ENCODE data around the gene TMEM243.

The TMEM243 gene

DNA sequence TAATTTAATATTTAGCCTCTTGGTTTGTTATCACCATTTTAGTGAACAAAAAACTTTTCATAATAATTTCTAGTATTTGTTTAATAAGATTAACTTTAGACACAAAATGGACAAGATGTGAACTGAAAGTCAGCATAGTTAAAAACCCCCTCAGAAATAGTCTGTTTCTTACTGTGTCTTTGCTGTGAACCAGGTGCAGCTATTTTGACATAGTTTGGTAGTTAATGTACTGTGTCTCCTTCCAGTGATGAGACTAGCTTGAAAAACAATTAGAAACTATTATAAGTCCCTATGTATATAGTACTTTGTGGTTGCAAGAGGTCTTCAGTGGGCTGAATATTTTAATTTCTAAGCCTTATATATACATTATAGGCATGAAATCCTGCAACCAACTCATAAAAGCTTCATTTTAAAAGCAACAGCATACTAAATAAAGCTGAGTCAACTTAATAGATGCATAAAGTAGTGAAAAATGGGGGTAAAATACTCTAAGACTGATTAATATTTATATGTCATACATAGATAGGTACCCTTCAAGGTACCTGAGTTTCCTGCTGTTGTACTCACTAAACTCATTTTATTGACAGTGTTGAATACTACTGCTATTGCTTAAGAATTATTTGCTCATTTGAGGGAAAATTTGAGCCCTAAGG lies 48.1 kb downstream of the TMEM243 start:
- Histone ChIP-seq H3K4me3 (ENCODE audit: low read length) (no peak overlapping the region), H3K27me3 (ENCODE audit: low read depth, low read length) (no peaks in the 10 kb centered on the region), H3K36me3 (replicated peaks; ENCODE audit: low read depth, low read length) (peaks cover 91% of the 10 kb centered on the region), H3K79me2 (ENCODE audit: low read length) (peaks cover 10% of the 10 kb centered on the region; the same call in 1 of the 2 replicates), H3K9ac (ENCODE audit: low read length) (no peak overlapping the region), H3K9me3 (ENCODE audit: insufficient read depth, low read length) (no peaks in the 10 kb centered on the region), H3K4me1 (ENCODE audit: low read length) (no peaks in the 10 kb centered on the region), H4K20me1 (ENCODE audit: insufficient read depth, low read length) (peaks cover 11% of the 10 kb centered on the region), H3K27ac (ENCODE audit: low read length) (no peak overlapping the region), H2AFZ (ENCODE audit: low read depth, low read length) (no peak overlapping the region), H3K4me2 (ENCODE audit: low read length) (no peak overlapping the region)
- TF ChIP-seq EZH2phosphoT487 (IDR thresholded peaks at IDR 0.05; ENCODE audit: low read depth) (no peak), CTCF (IDR thresholded peaks at IDR 0.05; ENCODE audit: low read depth, low read length) (no peak)

DNA sequence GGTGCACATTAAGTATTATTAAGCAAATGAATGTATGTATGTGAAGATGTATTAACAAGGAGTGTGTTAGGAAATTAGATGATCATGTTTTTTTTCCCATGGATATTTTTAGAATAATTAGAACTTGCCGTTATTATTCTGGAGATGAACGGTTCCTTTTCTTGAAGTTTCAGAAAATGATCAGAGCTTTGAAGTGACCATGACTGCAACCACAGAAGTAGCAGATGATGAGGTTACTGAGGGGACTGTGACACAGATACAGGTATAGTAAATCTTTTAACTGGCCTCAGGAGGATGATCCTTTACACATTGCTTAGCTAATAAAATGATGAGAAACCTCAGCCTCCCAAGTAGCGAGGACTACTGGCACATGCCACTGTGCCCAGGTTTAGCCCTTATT lies 48.7 kb downstream of the TMEM243 start:
- no peaks in the 10 kb centered on the region for H3K27me3 ChIP-seq (ENCODE audit: low read depth, low read length)
- no peak overlapping the region for H3K4me2 ChIP-seq (ENCODE audit: low read length)
- H4K20me1 ChIP-seq (ENCODE audit: insufficient read depth, low read length): peaks cover 9% of the 10 kb centered on the region; the same call in 1 of the 2 replicates
- no peaks in the 10 kb centered on the region for H3K9me3 ChIP-seq (ENCODE audit: insufficient read depth, low read length)
- H3K79me2 ChIP-seq (ENCODE audit: low read length): peaks cover 7% of the 10 kb centered on the region; the same call in 1 of the 2 replicates
- H2AFZ ChIP-seq (ENCODE audit: low read depth, low read length): no peak overlapping the region
- peaks cover 92% of the 10 kb centered on the region for H3K36me3 ChIP-seq (replicated peaks; ENCODE audit: low read depth, low read length)
- no peak for TF ChIP-seq CTCF (IDR thresholded peaks at IDR 0.05; ENCODE audit: low read depth, low read length)
- TF ChIP-seq EZH2phosphoT487 (IDR thresholded peaks at IDR 0.05; ENCODE audit: low read depth): no peak
- H3K4me3 ChIP-seq (ENCODE audit: low read length): no peak overlapping the region
- H3K9ac ChIP-seq (ENCODE audit: low read length): no peak overlapping the region
- H3K27ac ChIP-seq (ENCODE audit: low read length): no peak overlapping the region
- H3K4me1 ChIP-seq (ENCODE audit: low read length): no peaks in the 10 kb centered on the region

DNA sequence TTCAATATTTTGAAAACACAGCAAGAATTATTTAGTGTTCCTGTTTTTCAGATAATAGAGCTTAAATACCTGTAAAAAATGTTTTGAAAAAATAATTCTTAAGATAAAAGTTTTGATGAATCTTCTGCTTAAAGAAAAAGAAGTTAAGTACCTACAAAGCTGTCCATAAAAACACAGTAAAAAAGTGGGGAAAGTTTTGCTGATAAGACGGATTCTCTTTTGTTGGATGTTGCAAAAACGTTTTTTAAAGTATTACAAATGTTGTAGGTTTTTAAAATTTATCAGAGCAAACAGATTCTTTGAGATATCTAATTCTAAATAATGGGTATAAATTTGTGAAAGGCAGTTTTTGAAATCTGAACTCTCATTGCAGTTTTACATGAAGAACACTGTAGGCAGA lies 55.1 kb downstream of the TMEM243 start:
- Histone ChIP-seq H3K4me3 (ENCODE audit: low read length) (no peak overlapping the region), H3K36me3 (replicated peaks; ENCODE audit: low read depth, low read length) (peaks cover 65% of the 10 kb centered on the region)
- TF ChIP-seq EZH2phosphoT487 (IDR thresholded peaks at IDR 0.05; ENCODE audit: low read depth) (no peak), CTCF (IDR thresholded peaks at IDR 0.05; ENCODE audit: low read depth, low read length) (no peak)

GRCh38 chr7:87159538-87159937 lies 60.0 kb downstream of the TMEM243 start:
- H3K27ac ChIP-seq (ENCODE audit: low read length): no peak overlapping the region
- peaks cover 15% of the 10 kb centered on the region for H3K4me1 ChIP-seq (ENCODE audit: low read length)
- no peaks in the 10 kb centered on the region for H3K27me3 ChIP-seq (ENCODE audit: low read depth, low read length)
- no peaks in the 10 kb centered on the region for H3K9me3 ChIP-seq (ENCODE audit: insufficient read depth, low read length)
- no peak overlapping the region for H3K9ac ChIP-seq (ENCODE audit: low read length)
- no peak overlapping the region for H2AFZ ChIP-seq (ENCODE audit: low read depth, low read length)
- TF ChIP-seq EZH2phosphoT487 (IDR thresholded peaks at IDR 0.05; ENCODE audit: low read depth) (no peak), CTCF (IDR thresholded peaks at IDR 0.05; ENCODE audit: low read depth, low read length) (no peak)
- H3K36me3 ChIP-seq (replicated peaks; ENCODE audit: low read depth, low read length): peaks cover 18% of the 10 kb centered on the region
- H3K4me3 ChIP-seq (ENCODE audit: low read length): no peak overlapping the region
- H3K79me2 ChIP-seq (ENCODE audit: low read length): peaks cover 86% of the 10 kb centered on the region
- no peak overlapping the region for H3K4me2 ChIP-seq (ENCODE audit: low read length)
- H4K20me1 ChIP-seq (ENCODE audit: insufficient read depth, low read length): peaks cover 63% of the 10 kb centered on the region

More for the DNA sequence above, 55.1 kb downstream of the TMEM243 start:
- no peaks in the 10 kb centered on the region for H3K27me3 ChIP-seq (ENCODE audit: low read depth, low read length)
- H3K27ac ChIP-seq (ENCODE audit: low read length): no peak overlapping the region
- no peaks in the 10 kb centered on the region for H3K9me3 ChIP-seq (ENCODE audit: insufficient read depth, low read length)
- H2AFZ ChIP-seq (ENCODE audit: low read depth, low read length): no peak overlapping the region
- H3K9ac ChIP-seq (ENCODE audit: low read length): no peak overlapping the region
- H3K79me2 ChIP-seq (ENCODE audit: low read length): peaks cover 44% of the 10 kb centered on the region
- H3K4me2 ChIP-seq (ENCODE audit: low read length): no peak overlapping the region
- peaks cover 21% of the 10 kb centered on the region for H4K20me1 ChIP-seq (ENCODE audit: insufficient read depth, low read length)
- no peaks in the 10 kb centered on the region for H3K4me1 ChIP-seq (ENCODE audit: low read length)
